HG03025 (cell line): ENCODE measurements around the gene CRYL1.

Source experiments
- ATAC-seq: cut with Tn5 transposase; IDR thresholded peaks from one replicate; pipeline ENCODE4 v1.9.1; 2021; ENCODE audit warnings: mild to moderate bottlenecking, moderate library complexity; ENCODE audit not compliant: unreplicated experiment, low FRiP score

CRYL1 gene

GRCh38 chr13:20404488-20405222, 121.0 kb downstream of the CRYL1 start:
- ATAC-seq, result no peak

- ATAC-seq, result no peak
These were observed 121.8 kb downstream of the CRYL1 start for GRCh38 chr13:20403826-20404225.

GRCh38 chr13:20402881-20403280, 122.8 kb downstream of the CRYL1 start:
- no peak for ATAC-seq

- no peak for ATAC-seq
These were observed 123.5 kb downstream of the CRYL1 start for GRCh38 chr13:20401931-20402856.

- no peak for ATAC-seq
These were observed 124.1 kb downstream of the CRYL1 start for GRCh38 chr13:20401531-20401930.

GRCh38 chr13:20400774-20401173, 124.9 kb downstream of the CRYL1 start:
- ATAC-seq, result no peak

GRCh38 chr13:20399961-20400360, 125.7 kb downstream of the CRYL1 start:
- no peak for ATAC-seq

GRCh38 chr13:20399515-20399914, 126.1 kb downstream of the CRYL1 start:
- no peak for ATAC-seq

- ATAC-seq, result no peak
These were observed 127.2 kb downstream of the CRYL1 start for GRCh38 chr13:20398459-20398858.

- no peak for ATAC-seq
These were observed 127.8 kb downstream of the CRYL1 start for GRCh38 chr13:20397896-20398295.

GRCh38 chr13:20395061-20395916, 130.4 kb downstream of the CRYL1 start:
- ATAC-seq, result no peak

GRCh38 chr13:20394506-20394905, 131.2 kb downstream of the CRYL1 start:
- ATAC-seq, result no peak

- no peak for ATAC-seq
These were observed 131.5 kb downstream of the CRYL1 start for GRCh38 chr13:20394169-20394501.

GRCh38 chr13:20393273-20394168, 132.1 kb downstream of the CRYL1 start:
- ATAC-seq, result no peak

GRCh38 chr13:20392530-20392929, 133.1 kb downstream of the CRYL1 start:
- no peak for ATAC-seq

GRCh38 chr13:20391597-20392452, 133.8 kb downstream of the CRYL1 start:
- no peak for ATAC-seq

GRCh38 chr13:20390526-20391175, 135.0 kb downstream of the CRYL1 start:
- ATAC-seq, result no peak

GRCh38 chr13:20389696-20390525, 135.7 kb downstream of the CRYL1 start:
- ATAC-seq, result no peak
